Nephron (organoid): Measurements from ENCODE around the gene AFTPH.
"Not testable (repeated sequence)": the region's sequence is repeated elsewhere in the genome, so short reads cannot be mapped to it uniquely, and the experiment has no call there.

Source experiments
- H3K27ac Mint-ChIP-seq, 3 experiments: 2 replicates each; pipeline ENCODE4 v1.8.0; 2020; ENCODE audit warnings: mixed read lengths in 3 of 3, mild to moderate bottlenecking in 2 of 3, moderate library complexity in 1 of 3
- H3K27me3 Mint-ChIP-seq: 2 replicates; pipeline ENCODE4 v1.8.0; 2021; ENCODE audit warnings: low read depth, mild to moderate bottlenecking, moderate library complexity, mixed read lengths
- H3K36me3 Mint-ChIP-seq: 2 replicates; pipeline ENCODE4 v1.8.0; 2020; ENCODE audit warnings: low read depth, mixed read lengths
- H3K4me1 Mint-ChIP-seq: 2 replicates; pipeline ENCODE4 v1.8.0; 2020; ENCODE audit warnings: mixed read lengths
- H3K4me3 Mint-ChIP-seq, 3 experiments: 2 replicates each; pipeline ENCODE4 v1.8.0; 2020; ENCODE audit warnings: mild to moderate bottlenecking in 3 of 3, mixed read lengths in 3 of 3, moderate library complexity in 2 of 3
- H3K9me3 Mint-ChIP-seq: 2 replicates; pipeline ENCODE4 v1.8.0; 2020; ENCODE audit warnings: mixed read lengths
- TF ChIP-seq, protein P1 (sequence below), 3 experiments: fragments of 200-600 bp; sonication (generic); IDR thresholded peaks; one replicate each; pipeline ENCODE4 v1.5.0; 2021; ENCODE audit warnings: antibody characterized with exemption in 3 of 3; ENCODE audit not compliant: unreplicated experiment in 3 of 3

AFTPH gene

DNA sequence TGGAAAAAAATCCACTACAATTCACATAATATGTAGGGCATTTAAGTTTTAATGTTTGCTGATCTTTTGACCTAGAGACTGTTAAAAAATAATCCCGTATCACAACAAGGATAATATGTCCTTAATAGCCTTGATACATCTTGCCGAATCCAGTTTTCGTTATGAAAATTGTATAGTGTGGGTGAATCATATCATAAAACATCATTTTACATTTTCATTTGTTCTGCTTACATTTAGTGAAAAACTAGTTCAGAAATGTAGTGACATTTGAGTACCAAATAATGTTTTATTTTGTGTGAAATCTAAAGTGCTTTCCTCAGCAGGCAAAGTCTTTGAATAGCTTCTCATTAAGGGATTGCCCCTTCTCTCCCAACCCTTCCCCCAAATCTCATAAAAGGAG lies 1.9 kb downstream of the AFTPH start:
- peak overlapping the region; percentile 96 to 99 (median 99) for H3K4me3 Mint-ChIP-seq
- no peaks in the 10 kb centered on the region for H3K9me3 Mint-ChIP-seq
- TF ChIP-seq, protein P1, sequence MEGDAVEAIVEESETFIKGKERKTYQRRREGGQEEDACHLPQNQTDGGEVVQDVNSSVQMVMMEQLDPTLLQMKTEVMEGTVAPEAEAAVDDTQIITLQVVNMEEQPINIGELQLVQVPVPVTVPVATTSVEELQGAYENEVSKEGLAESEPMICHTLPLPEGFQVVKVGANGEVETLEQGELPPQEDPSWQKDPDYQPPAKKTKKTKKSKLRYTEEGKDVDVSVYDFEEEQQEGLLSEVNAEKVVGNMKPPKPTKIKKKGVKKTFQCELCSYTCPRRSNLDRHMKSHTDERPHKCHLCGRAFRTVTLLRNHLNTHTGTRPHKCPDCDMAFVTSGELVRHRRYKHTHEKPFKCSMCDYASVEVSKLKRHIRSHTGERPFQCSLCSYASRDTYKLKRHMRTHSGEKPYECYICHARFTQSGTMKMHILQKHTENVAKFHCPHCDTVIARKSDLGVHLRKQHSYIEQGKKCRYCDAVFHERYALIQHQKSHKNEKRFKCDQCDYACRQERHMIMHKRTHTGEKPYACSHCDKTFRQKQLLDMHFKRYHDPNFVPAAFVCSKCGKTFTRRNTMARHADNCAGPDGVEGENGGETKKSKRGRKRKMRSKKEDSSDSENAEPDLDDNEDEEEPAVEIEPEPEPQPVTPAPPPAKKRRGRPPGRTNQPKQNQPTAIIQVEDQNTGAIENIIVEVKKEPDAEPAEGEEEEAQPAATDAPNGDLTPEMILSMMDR (IDR thresholded peaks at IDR 0.05; ENCODE audit: unreplicated experiment in 3 of 3): no peak
- no peaks in the 10 kb centered on the region for H3K36me3 Mint-ChIP-seq
- H3K27ac Mint-ChIP-seq: peak overlapping the region; percentile 67 to 74 (median 71)
- no peaks in the 10 kb centered on the region for H3K27me3 Mint-ChIP-seq
- H3K4me1 Mint-ChIP-seq: peaks cover 12% of the 10 kb centered on the region

DNA sequence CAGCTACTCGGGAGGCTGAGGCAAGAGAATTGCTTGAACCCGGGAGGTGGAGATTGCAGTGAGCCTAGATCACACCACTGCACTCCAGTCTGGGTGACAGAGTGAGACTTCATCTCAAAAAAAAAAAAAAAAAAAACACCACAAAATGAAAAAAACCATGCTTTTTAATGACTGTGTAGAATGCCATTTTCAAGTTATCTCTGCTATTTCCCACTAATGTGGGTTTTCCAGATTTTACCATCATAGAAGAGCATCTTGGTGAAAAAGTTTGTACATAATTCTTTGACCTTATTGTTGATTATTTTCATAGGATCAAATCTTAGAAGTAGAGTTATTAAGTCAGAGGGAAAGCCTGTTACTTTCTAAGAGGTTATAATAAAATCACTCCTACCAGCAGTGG lies 6.8 kb downstream of the AFTPH start:
- H3K27me3 Mint-ChIP-seq, H3K4me3 Mint-ChIP-seq, H3K36me3 Mint-ChIP-seq, H3K9me3 Mint-ChIP-seq, H3K27ac Mint-ChIP-seq: not testable (repeated sequence)
- peaks cover 14% of the 10 kb centered on the region for H3K4me1 Mint-ChIP-seq

DNA sequence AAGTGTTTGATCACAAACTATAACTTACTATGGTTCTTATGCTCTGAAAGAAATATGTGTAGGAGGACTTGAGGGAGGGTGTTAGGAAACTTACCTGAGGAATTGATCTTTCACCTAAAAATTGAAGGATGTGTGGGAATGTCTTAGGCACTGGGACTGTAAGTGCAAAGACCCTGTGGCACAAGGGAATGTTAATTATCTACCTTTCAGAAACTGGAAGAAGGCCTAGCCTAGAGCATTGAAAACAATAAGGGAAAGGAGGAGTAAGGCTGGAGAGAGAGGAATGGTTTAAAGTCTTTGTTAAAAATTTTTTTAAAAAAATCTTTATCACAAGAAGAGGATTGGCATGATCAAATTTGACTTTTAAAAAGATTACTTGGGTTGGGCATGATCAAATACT lies 7.9 kb downstream of the AFTPH start:
- Mint-ChIP-seq H3K36me3 (no peaks in the 10 kb centered on the region), H3K27ac (no peak overlapping the region), H3K4me1 (peaks cover 13% of the 10 kb centered on the region), H3K4me3 (no peak overlapping the region), H3K27me3 (no peaks in the 10 kb centered on the region), H3K9me3 (no peaks in the 10 kb centered on the region)
- TF ChIP-seq, protein P1 (IDR thresholded peaks at IDR 0.05; ENCODE audit: unreplicated experiment in 3 of 3): no peak

DNA sequence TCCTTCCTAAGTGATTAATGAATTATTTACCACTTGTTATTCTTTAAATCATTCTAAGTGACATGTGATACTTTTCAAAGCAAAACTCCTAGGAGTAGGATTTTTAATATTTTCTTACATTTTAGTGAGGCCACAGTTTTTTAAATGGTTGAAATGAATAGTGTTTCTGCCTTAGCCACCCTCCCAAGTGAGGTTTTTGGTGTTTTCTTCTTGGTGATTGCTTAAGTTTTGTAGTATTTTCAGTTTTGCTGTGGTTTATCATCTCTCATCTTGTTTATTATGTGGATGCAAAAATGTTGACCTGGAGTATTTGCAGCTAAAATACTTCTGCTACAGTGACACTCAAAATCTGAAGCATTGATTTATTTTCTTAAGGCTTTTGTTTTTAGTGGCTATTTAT lies 9.8 kb downstream of the AFTPH start:
- Mint-ChIP-seq H3K36me3 (no peaks in the 10 kb centered on the region), H3K27ac (no peak overlapping the region), H3K9me3 (no peaks in the 10 kb centered on the region), H3K4me1 (peaks cover 23% of the 10 kb centered on the region), H3K4me3 (no peak overlapping the region), H3K27me3 (no peaks in the 10 kb centered on the region)
- TF ChIP-seq, protein P1 (IDR thresholded peaks at IDR 0.05; ENCODE audit: unreplicated experiment in 3 of 3): no peak

DNA sequence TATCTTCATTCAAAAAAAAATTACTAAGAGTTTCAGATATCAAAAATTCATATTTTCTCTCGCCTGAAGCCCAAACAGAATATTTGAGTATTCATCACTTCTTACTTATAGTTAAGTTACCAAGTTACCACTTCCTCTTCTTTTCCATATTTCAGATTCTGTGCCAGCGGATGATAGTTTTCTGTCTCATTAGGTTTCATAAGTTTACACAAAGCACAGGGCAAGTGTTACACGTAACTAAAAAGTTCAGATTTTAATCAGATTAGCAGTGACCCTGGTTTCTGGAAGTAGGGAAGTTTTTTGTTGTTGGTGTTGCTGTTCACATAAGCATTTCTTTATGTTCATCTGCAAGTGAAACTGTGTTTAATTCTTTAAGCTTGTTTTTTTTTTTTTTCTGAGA lies 10.2 kb downstream of the AFTPH start:
- Mint-ChIP-seq H3K36me3 (no peaks in the 10 kb centered on the region), H3K27ac (no peak overlapping the region), H3K4me1 (peaks cover 23% of the 10 kb centered on the region), H3K9me3 (no peaks in the 10 kb centered on the region), H3K27me3 (no peaks in the 10 kb centered on the region), H3K4me3 (no peak overlapping the region)
- TF ChIP-seq, protein P1 (IDR thresholded peaks at IDR 0.05; ENCODE audit: unreplicated experiment in 3 of 3): no peak

DNA sequence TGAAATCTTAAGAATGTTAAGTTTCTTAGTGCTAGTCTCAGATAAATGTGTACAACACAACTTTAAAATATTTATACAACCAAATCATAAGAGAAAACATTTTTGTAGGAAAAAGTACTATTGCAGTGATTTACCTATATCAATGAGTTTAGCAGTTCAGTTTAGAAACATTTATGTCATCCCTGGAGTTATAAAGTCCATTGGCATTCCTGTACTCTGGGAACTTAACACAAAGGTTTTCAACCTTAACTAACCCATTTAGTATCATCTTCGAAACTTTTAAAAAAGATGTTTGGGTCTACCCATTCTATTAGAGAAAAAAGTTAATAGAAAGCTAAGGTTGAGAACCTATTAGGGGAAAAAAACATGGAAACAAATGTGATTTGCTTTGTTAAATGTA lies 10.9 kb downstream of the AFTPH start:
- Mint-ChIP-seq H3K36me3 (no peaks in the 10 kb centered on the region), H3K4me3 (no peak overlapping the region), H3K27me3 (no peaks in the 10 kb centered on the region), H3K4me1 (peaks cover 23% of the 10 kb centered on the region), H3K27ac (no peak overlapping the region), H3K9me3 (no peaks in the 10 kb centered on the region)
- TF ChIP-seq, protein P1 (IDR thresholded peaks at IDR 0.05; ENCODE audit: unreplicated experiment in 3 of 3): no peak
